Measurements from ENCODE around the gene HSPA8. TPM values are rescaled to one million over a fixed set of nuclear protein-coding genes. Genes with fewer than 3 reads are reported as not detected.

The HSPA8 gene
- total and polyA plus RNA-seq, 2 donors (not counting 1 experiment from before 2014, with no cell fraction given) = 480 to 738 TPM

DNA sequence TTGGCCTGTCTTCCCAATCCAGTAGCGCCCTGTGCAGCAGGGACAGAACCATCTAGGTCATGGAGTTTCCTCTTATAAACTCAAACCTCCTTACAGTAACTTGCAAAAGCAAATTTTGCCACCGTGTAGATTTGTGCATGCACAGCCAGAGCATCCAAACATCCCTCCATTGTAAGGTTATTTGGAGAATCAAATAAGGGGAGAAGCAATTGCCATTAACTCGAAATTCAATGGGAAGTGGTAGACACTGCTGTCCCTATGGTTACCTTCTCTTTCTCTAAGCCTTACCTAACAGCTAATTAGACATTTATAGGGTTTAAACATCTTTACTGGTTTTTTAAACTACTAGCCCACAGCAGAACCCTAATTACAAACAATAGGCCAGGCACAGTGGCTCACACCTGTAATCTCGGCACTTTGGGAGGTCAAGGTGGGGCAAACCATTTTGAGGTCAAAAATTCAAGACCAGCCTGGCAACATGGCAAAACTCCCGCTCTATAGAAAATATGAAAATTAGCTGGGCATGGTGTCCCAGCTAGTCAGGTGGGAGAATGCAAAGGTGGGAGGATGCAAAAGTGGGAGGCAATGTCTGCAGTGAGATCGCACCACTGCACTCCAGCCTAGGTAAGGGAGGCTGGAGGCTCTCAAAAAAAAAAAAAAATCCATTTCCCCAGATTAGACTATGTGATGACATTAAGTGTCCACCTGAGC lies 6.6 kb downstream of the HSPA8 start:
- H2AFZ ChIP-seq (ENCODE audit: insufficient read depth, low read depth, low read length, poor library complexity, severe bottlenecking) = no peak overlapping the region
- Mint-ChIP-seq H3K4me1 (peaks cover 65% of the 10 kb centered on the region), H3K27ac (peak overlapping the region; percentile 65), H3K4me3 (peak overlapping the region; percentile 23), H3K9me3 (ENCODE audit: insufficient read depth) (no peaks in the 10 kb centered on the region), H3K27me3 (no peaks in the 10 kb centered on the region)
- no peak overlapping the region for H3K4me3 ChIP-seq (ENCODE audit: control extremely low read depth in 1 of 5, extremely low read depth in 1 of 5, insufficient read depth in 1 of 5, low read depth in 2 of 5, low read length in 4 of 5)
- no peaks in the 10 kb centered on the region for H3K27me3 ChIP-seq (replicated peaks in 1 of 4; ENCODE audit: control extremely low read depth in 1 of 4, control insufficient read depth in 3 of 4, insufficient read depth in 4 of 4, low read length in 3 of 4)
- peaks cover 39% of the 10 kb centered on the region for H3K79me2 ChIP-seq (ENCODE audit: control insufficient read depth, insufficient read depth, low read length)
- POLR2A ChIA-PET = no interaction called here
- H3K27ac ChIP-seq (ENCODE audit: low read length in 2 of 2) = no peak overlapping the region
- WGBS (ENCODE audit: insufficient coverage) = 79% methylated on average over 2 of the region's 6 CpGs
- DNase-seq (no peak), ATAC-seq (ENCODE audit: low read depth) (no peak)
- H3K9ac ChIP-seq (ENCODE audit: low read length) = no peak overlapping the region
- no peaks in the 10 kb centered on the region for H3K9me3 ChIP-seq (ENCODE audit: control extremely low read depth in 1 of 3, control insufficient read depth in 2 of 3, insufficient read depth in 1 of 3, low read length in 2 of 3)
- no peak overlapping the region for H3K4me2 ChIP-seq (replicated peaks; ENCODE audit: low read depth, low read length, poor library complexity, severe bottlenecking)
- CTCF ChIA-PET = interaction anchor here (0.6 to 7.4 kb wide), 21 partner anchors 8 to 685 kb away, joined by 3 to 94 read pairs (median 10); no protein-coding TSS in a partner anchor
- peaks cover 15 to 61% of the 10 kb centered on the region in 2 experiments for H3K36me3 ChIP-seq (replicated peaks in 1 of 2; ENCODE audit: control extremely low read depth in 1 of 2, control insufficient read depth in 1 of 2, extremely low read depth in 1 of 2, insufficient read depth in 2 of 2, low read length in 1 of 2)
- intact Hi-C loops (cut with micrococcal nuclease) = no loop called here
- H4K20me1 ChIP-seq (ENCODE audit: control insufficient read depth, insufficient read depth, low read length, poor library complexity, severe bottlenecking) = peaks cover 68% of the 10 kb centered on the region
- H3K4me1 ChIP-seq (ENCODE audit: control insufficient read depth in 2 of 2, insufficient read depth in 2 of 2, low read length in 2 of 2) = peaks cover 43 to 55% of the 10 kb centered on the region in 2 donors
- TF ChIP-seq EZH2 (IDR thresholded peaks at IDR 0.05; ENCODE audit: borderline replicate concordance, insufficient read depth, low read depth, low read length, poor library complexity, severe bottlenecking) (no peak), CTCF (IDR thresholded peaks at IDR 0.05) (no peak)
